Liver (tissue), 9 donors: ENCODE results near the gene RNF19B. TPM values are rescaled to one million over a fixed set of nuclear protein-coding genes. Genes with fewer than 3 reads are reported as not detected.

ENCODE experiments used
- DNase-seq: peaks from one replicate; pipeline ENCODE4 v3.0.0-alpha.2; 2017; ENCODE audit warnings: low spot score
- H3K27ac ChIP-seq, 2 donors: one replicate each; pipeline ENCODE4 v1.7.0; 2013; ENCODE audit warnings: inconsistent platforms in 2 of 2, low read length in 2 of 2, control low read depth in 1 of 2, low read depth in 1 of 2, mild to moderate bottlenecking in 1 of 2
- H3K27me3 ChIP-seq, 4 donors: one replicate each; pipeline versions ENCODE4 v1.6.1 to v1.7.0; 2013; ENCODE audit warnings: low read length in 3 of 4, inconsistent platforms in 1 of 4, mild to moderate bottlenecking in 1 of 4, moderate library complexity in 1 of 4; ENCODE audit not compliant: control insufficient read depth in 4 of 4, insufficient read depth in 4 of 4
- H3K36me3 ChIP-seq, 4 donors: one replicate each; pipeline versions ENCODE4 v1.6.1 to v1.7.0; 2013; ENCODE audit warnings: low read length in 3 of 4, mild to moderate bottlenecking in 3 of 4, low read depth in 1 of 4, moderate library complexity in 1 of 4; ENCODE audit not compliant: control insufficient read depth in 4 of 4, insufficient read depth in 3 of 4
- H3K4me1 ChIP-seq, 4 donors: one replicate each; pipeline versions ENCODE4 v1.6.1 to v1.7.0; 2013; ENCODE audit warnings: low read length in 3 of 4, mild to moderate bottlenecking in 3 of 4, moderate library complexity in 1 of 4; ENCODE audit not compliant: control insufficient read depth in 4 of 4, insufficient read depth in 4 of 4
- H3K4me3 ChIP-seq, 3 donors: one replicate each; pipeline versions ENCODE4 v1.6.1 to v1.7.0; 2013; ENCODE audit warnings: low read length in 3 of 3, control low read depth in 1 of 3, low read depth in 1 of 3, mild to moderate bottlenecking in 1 of 3
- H3K9ac ChIP-seq, 2 donors: one replicate each; pipeline ENCODE4 v1.7.0; 2013; ENCODE audit warnings: low read length in 2 of 2, mild to moderate bottlenecking in 2 of 2, moderate library complexity in 2 of 2, control low read depth in 1 of 2, low read depth in 1 of 2
- H3K9me3 ChIP-seq, 4 donors: one replicate each; pipeline versions ENCODE4 v1.6.1 to v1.7.0; 2013; ENCODE audit warnings: low read length in 3 of 4; ENCODE audit not compliant: control insufficient read depth in 4 of 4
- CTCF ChIP-seq: fragments of 150-350 bp; IDR thresholded peaks from 2 replicates; pipeline ENCODE4 v1.5.1; 2017; ENCODE audit warnings: improper control_type of control experiment, low read depth, low read length; ENCODE audit not compliant: missing input control
- EGR1 ChIP-seq, 2 donors: IDR thresholded peaks; 2 replicates each; pipeline ENCODE4 v1.6.1; 2016 to 2018; ENCODE audit warnings: antibody characterized with exemption in 2 of 2, low read depth in 2 of 2
- FOXA1 ChIP-seq: IDR thresholded peaks from 2 replicates; pipeline ENCODE4 v1.6.1; 2016; ENCODE audit warnings: antibody characterized with exemption
- FOXA2 ChIP-seq: IDR thresholded peaks from 2 replicates; pipeline ENCODE4 v1.6.1; 2016; ENCODE audit warnings: antibody characterized with exemption
- GABPA ChIP-seq, 2 donors: IDR thresholded peaks in 1 of 2; conservative IDR thresholded peaks in 1 of 2; 2 replicates each; pipeline ENCODE4 v1.6.1; 2016; ENCODE audit warnings: antibody characterized with exemption in 2 of 2, mild to moderate bottlenecking in 1 of 2, moderate library complexity in 1 of 2
- HNF4A ChIP-seq, 2 donors: conservative IDR thresholded peaks; 2 replicates each; pipeline ENCODE4 v1.6.1; 2016; ENCODE audit warnings: antibody characterized with exemption in 2 of 2, mild to moderate bottlenecking in 2 of 2
- HNF4G ChIP-seq: IDR thresholded peaks from 2 replicates; pipeline ENCODE4 v1.6.1; 2016; ENCODE audit warnings: antibody characterized with exemption
- JUND ChIP-seq, 2 donors: IDR thresholded peaks; 2 replicates each; pipeline ENCODE4 v1.6.1; 2016; ENCODE audit warnings: antibody characterized with exemption in 2 of 2
- NR2F2 ChIP-seq: IDR thresholded peaks from 2 replicates; pipeline ENCODE4 v1.6.1; 2016; ENCODE audit warnings: antibody characterized with exemption
- RAD21 ChIP-seq, 2 donors: IDR thresholded peaks; 2 replicates each; pipeline ENCODE4 v1.6.1; 2016; ENCODE audit warnings: antibody characterized with exemption in 2 of 2, mild to moderate bottlenecking in 2 of 2
- REST ChIP-seq: IDR thresholded peaks from 2 replicates; pipeline ENCODE4 v1.6.1; 2016; ENCODE audit warnings: antibody characterized with exemption, mild to moderate bottlenecking
- RXRA ChIP-seq, 2 donors: IDR thresholded peaks; 2 replicates each; pipeline ENCODE4 v1.6.1; 2017 to 2018; ENCODE audit warnings: antibody characterized with exemption in 2 of 2, mild to moderate bottlenecking in 1 of 2
- SP1 ChIP-seq: IDR thresholded peaks from 2 replicates; pipeline ENCODE4 v1.6.1; 2018; ENCODE audit warnings: antibody characterized with exemption, mild to moderate bottlenecking
- TAF1 ChIP-seq: conservative IDR thresholded peaks from 2 replicates; pipeline ENCODE4 v1.6.1; 2016; ENCODE audit warnings: antibody characterized with exemption, mild to moderate bottlenecking
- YY1 ChIP-seq: IDR thresholded peaks from 2 replicates; pipeline ENCODE4 v1.6.1; 2016; ENCODE audit warnings: antibody characterized with exemption, mild to moderate bottlenecking
- WGBS: extraction: QIAGEN DNeasy Blood & Tissue Kit; methylation state at CpG from one replicate; pipeline ENCODE4 v1.1.7; 2013; 5-methylcytosine and 5-hydroxymethylcytosine counted together
- polyA plus RNA-seq, 2 donors: library from polyadenylated mRNA; stranded (reverse) in 1 of 2; unstranded in 1 of 2; fragments of 200-250 nt in 1 of 2; fragments of >200 nt in 1 of 2; fragmentation: Nextera tagmentation in 1 of 2; extraction: Ambion mirVana in 1 of 2; gene quantifications; one replicate each; pipeline versions ENCODE4 v1.2.1 to v1.2.3, GENCODE V29; 2013 to 2015
- total RNA-seq, 2 donors: library from RNA; depleted of rRNA; stranded (reverse); fragments of >200 nt; gene quantifications; one replicate each; pipeline ENCODE4 v1.2.3, GENCODE V29; 2014
- TF ChIP-seq, protein P1 (sequence below): IDR thresholded peaks from 2 replicates; pipeline ENCODE4 v1.6.1; 2016; ENCODE audit warnings: antibody characterized with exemption
- TF ChIP-seq, protein P2 (sequence below): IDR thresholded peaks from 2 replicates; pipeline ENCODE4 v1.6.1; 2016; ENCODE audit warnings: antibody characterized with exemption
- TF ChIP-seq, protein P3 (sequence below): IDR thresholded peaks from 2 replicates; pipeline ENCODE4 v1.6.1; 2016; ENCODE audit warnings: antibody characterized with exemption
- donor health status: healthy.
- donor health status: healthy.
- donor health status: healthy.
- donor health status: healthy.
- donor health status: healthy.

Gene RNF19B
- total and polyA plus RNA-seq, 4 donors, result 2.2 to 8.3 (median 5.0) TPM

DNA sequence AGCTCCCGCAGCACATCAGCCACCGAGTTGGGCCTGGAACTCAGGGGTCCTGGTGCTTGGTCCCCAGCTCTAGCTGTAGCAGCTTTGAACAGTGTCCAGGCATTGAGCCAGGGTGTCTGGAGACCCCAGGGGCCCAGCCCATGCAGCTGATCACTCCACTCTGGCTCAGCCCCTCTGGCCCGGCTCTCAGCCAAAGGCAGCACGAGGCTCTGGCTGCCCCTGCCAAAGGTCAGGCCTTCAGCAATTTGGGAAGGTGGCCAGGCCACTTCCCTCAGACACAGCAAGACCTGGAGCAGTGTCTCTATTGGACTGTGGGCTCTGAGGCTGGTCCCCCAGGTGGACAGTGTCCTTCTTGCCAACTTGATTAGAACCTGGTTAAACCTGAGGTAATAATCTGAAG is 34.4 kb upstream of the RNF19B start:
- Histone ChIP-seq H3K4me3 (no peak overlapping the region), H3K36me3 (no peaks in the 10 kb centered on the region), H3K4me1 (peaks cover 13 to 33% (median 16%) of the 10 kb centered on the region in 4 donors), H3K9me3 (no peaks in the 10 kb centered on the region), H3K27ac (no peak overlapping the region), H3K9ac (no peak overlapping the region), H3K27me3 (no peaks in the 10 kb centered on the region)
- peak; percentile 45 for DNase-seq
- no peak for TF ChIP-seq YY1
- TF ChIP-seq TAF1, result no peak
- TF ChIP-seq HNF4A (conservative IDR thresholded peaks at IDR 0.05), result peak; percentile 46 to 70
- peak in 1 of 2 donors; percentile 59 for TF ChIP-seq RAD21 (IDR thresholded peaks at IDR 0.05)
- peak; percentile 18 for TF ChIP-seq SP1
- peak; percentile 44 for TF ChIP-seq NR2F2
- TF ChIP-seq RXRA (IDR thresholded peaks at IDR 0.05), result peak; percentile 28 to 71
- no peak for TF ChIP-seq JUND (IDR thresholded peaks at IDR 0.05)
- WGBS, result 52% methylated on average over 4 of the region's 4 CpGs

DNA sequence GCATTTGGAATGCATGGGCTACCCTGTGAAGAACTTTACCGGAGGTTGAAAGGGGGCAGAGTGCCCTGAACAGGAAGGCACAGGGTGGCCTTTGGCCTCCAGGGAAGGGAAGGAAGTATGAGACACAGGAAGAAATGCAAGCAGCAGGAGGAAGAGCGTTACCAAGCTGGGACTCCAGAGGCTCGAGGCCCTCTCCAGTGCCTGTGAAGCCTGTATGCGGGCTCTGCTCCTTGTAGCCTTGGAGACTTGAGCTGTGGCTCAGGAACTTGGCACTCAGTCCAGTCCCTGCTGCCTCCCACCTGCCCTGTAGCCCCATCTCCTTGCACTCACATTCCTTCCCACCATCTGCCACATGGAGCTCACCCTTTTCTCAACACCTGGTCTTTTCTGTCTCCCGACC is 33.5 kb upstream of the RNF19B start:
- no peak overlapping the region for H3K4me3 ChIP-seq
- no peaks in the 10 kb centered on the region for H3K27me3 ChIP-seq
- no peak for DNase-seq
- peak overlapping the region; percentile 36 to 61 for H3K27ac ChIP-seq
- no peaks in the 10 kb centered on the region for H3K9me3 ChIP-seq
- H3K36me3 ChIP-seq, result no peaks in the 10 kb centered on the region
- WGBS, result 83% methylated on average over 5 of the region's 5 CpGs
- peaks cover 13 to 34% (median 17%) of the 10 kb centered on the region in 4 donors for H3K4me1 ChIP-seq
- H3K9ac ChIP-seq, result no peak overlapping the region
- TF ChIP-seq EGR1 (IDR thresholded peaks at IDR 0.05; ENCODE audit: low read depth in 2 of 2) (peak in 1 of 2 donors; percentile 20), NR2F2 (peak; percentile 92), RAD21 (IDR thresholded peaks at IDR 0.05) (peak in 1 of 2 donors; percentile 14)
- TF ChIP-seq, protein P1, sequence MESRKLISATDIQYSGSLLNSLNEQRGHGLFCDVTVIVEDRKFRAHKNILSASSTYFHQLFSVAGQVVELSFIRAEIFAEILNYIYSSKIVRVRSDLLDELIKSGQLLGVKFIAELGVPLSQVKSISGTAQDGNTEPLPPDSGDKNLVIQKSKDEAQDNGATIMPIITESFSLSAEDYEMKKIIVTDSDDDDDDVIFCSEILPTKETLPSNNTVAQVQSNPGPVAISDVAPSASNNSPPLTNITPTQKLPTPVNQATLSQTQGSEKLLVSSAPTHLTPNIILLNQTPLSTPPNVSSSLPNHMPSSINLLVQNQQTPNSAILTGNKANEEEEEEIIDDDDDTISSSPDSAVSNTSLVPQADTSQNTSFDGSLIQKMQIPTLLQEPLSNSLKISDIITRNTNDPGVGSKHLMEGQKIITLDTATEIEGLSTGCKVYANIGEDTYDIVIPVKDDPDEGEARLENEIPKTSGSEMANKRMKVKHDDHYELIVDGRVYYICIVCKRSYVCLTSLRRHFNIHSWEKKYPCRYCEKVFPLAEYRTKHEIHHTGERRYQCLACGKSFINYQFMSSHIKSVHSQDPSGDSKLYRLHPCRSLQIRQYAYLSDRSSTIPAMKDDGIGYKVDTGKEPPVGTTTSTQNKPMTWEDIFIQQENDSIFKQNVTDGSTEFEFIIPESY, result no peak

DNA sequence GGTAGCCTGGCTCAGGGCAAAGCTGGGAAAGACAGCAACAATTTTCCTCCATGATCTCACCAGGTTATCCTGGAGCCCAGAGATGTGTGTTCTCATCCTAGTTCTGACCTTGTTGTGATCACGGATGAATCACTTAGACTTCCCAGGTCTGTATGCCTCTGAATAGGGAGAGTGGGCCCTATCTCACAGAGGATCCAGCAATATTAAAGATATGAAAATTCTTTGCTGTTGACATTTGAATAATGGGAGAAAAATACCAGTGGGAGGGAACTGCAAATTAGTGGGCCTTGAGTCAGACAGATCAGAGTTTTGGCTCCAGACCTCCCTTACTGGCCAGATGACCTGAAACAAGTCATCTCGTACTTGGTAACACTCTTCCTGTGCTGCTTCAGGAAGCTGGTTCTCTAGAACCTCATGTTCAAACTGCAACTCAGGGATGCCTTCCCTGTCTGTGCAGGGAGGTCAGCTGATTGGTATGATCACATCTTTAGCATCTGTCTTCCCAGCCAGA is 32.8 kb upstream of the RNF19B start:
- Histone ChIP-seq H3K4me3 (no peak overlapping the region), H3K27me3 (no peaks in the 10 kb centered on the region), H3K27ac (peak overlapping the region; percentile 36 to 61), H3K4me1 (peaks cover 15 to 38% (median 19%) of the 10 kb centered on the region in 4 donors), H3K9me3 (no peaks in the 10 kb centered on the region), H3K36me3 (no peaks in the 10 kb centered on the region), H3K9ac (no peak overlapping the region)
- DNase-seq, result no peak
- no peak for TF ChIP-seq TAF1
- no peak for TF ChIP-seq GABPA (IDR thresholded peaks at IDR 0.05 in 1 of 2, conservative IDR thresholded peaks at IDR 0.05 in 1 of 2)
- no peak for TF ChIP-seq FOXA1
- no peak for TF ChIP-seq JUND (IDR thresholded peaks at IDR 0.05)
- TF ChIP-seq HNF4G, result no peak
- TF ChIP-seq, protein P2, sequence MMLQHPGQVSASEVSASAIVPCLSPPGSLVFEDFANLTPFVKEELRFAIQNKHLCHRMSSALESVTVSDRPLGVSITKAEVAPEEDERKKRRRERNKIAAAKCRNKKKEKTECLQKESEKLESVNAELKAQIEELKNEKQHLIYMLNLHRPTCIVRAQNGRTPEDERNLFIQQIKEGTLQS, result no peak
- TF ChIP-seq, protein P1, result no peak
- no peak for TF ChIP-seq YY1
- TF ChIP-seq RAD21 (IDR thresholded peaks at IDR 0.05), result no peak
- no peak for TF ChIP-seq EGR1 (IDR thresholded peaks at IDR 0.05; ENCODE audit: low read depth in 2 of 2)
- TF ChIP-seq FOXA2, result no peak
- no peak for TF ChIP-seq REST
- TF ChIP-seq, protein P3, sequence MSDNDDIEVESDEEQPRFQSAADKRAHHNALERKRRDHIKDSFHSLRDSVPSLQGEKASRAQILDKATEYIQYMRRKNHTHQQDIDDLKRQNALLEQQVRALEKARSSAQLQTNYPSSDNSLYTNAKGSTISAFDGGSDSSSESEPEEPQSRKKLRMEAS, result no peak
- no peak for TF ChIP-seq NR2F2
- TF ChIP-seq CTCF, result no peak
- WGBS, result 81% methylated on average over 2 of the region's 2 CpGs
